LNCaP clone FGC (cell line): ENCODE data around the gene LMBRD2.
A peak's percentile ranks its signal among the peaks of the same experiment; 100 is the strongest.
"Not testable (repeated sequence)": the region's sequence is repeated elsewhere in the genome, so short reads cannot be mapped to it uniquely, and the experiment has no call there.

ENCODE experiments used
- DNase-seq: peaks from one replicate; pipeline ENCODE4 v3.0.0-alpha.2; 2011; ENCODE audit warnings: low read depth
- H3K4me3 ChIP-seq: 2 replicates; pipeline ENCODE4 v1.5.1; 2011; ENCODE audit warnings: mild to moderate bottlenecking, low read depth, low read length, control low read depth
- CTCF ChIP-seq: IDR thresholded peaks from 2 replicates; pipeline ENCODE4 v1.5.1; 2012; ENCODE audit warnings: mild to moderate bottlenecking; ENCODE audit not compliant: control insufficient read depth, insufficient read depth; ENCODE audit errors: extremely low read depth

Gene LMBRD2

GRCh38 chr5:36138900-36139683 is 12.6 kb downstream of the LMBRD2 start:
- no peak for DNase-seq
- TF ChIP-seq CTCF, result no peak
- no peak overlapping the region for H3K4me3 ChIP-seq

- TF ChIP-seq CTCF, result no peak
- DNase-seq, result no peak
- no peak overlapping the region for H3K4me3 ChIP-seq
These were observed 15.1 kb downstream of the LMBRD2 start for GRCh38 chr5:36136581-36136980.

- DNase-seq, result no peak
- TF ChIP-seq CTCF, result no peak
- H3K4me3 ChIP-seq, result no peak overlapping the region
These were observed 15.7 kb downstream of the LMBRD2 start for GRCh38 chr5:36135988-36136387.

- not testable (repeated sequence) for H3K4me3 ChIP-seq, DNase-seq
These were observed 18.7 kb downstream of the LMBRD2 start for GRCh38 chr5:36133009-36133408.

- DNase-seq, H3K4me3 ChIP-seq: not testable (repeated sequence)
These were observed 22.0 kb downstream of the LMBRD2 start for GRCh38 chr5:36129666-36130065.

GRCh38 chr5:36128795-36129194 is 22.9 kb downstream of the LMBRD2 start:
- H3K4me3 ChIP-seq, result no peak overlapping the region
- no peak for TF ChIP-seq CTCF
- no peak for DNase-seq

GRCh38 chr5:36125868-36126267 is 25.8 kb downstream of the LMBRD2 start:
- no peak for TF ChIP-seq CTCF

GRCh38 chr5:36111238-36111637 is 40.4 kb downstream of the LMBRD2 start:
- no peak overlapping the region for H3K4me3 ChIP-seq
- no peak for TF ChIP-seq CTCF
- DNase-seq, result peak; percentile 23

More at GRCh38 chr5:36125868-36126267, 25.8 kb downstream of the LMBRD2 start:
- no peak overlapping the region for H3K4me3 ChIP-seq
- DNase-seq, result no peak
